Neutrophil (primary cell): Measurements from ENCODE around the gene KCTD11.
"Not testable (repeated sequence)": the region's sequence is repeated elsewhere in the genome, so short reads cannot be mapped to it uniquely, and the experiment has no call there.

Experiments
- H3K27ac ChIP-seq: fragments of 200-600 bp; sonication (generic); 2 replicates; pipeline ENCODE4 v1.5.1; 2016; ENCODE audit warnings: mild to moderate bottlenecking, moderate library complexity
- H3K27me3 ChIP-seq: fragments of 200-600 bp; sonication (generic); 2 replicates; pipeline ENCODE4 v1.6.0; 2016; ENCODE audit warnings: mild to moderate bottlenecking
- H3K36me3 ChIP-seq: fragments of 200-600 bp; sonication (generic); 2 replicates; pipeline ENCODE4 v1.5.1; 2017
- H3K4me1 ChIP-seq, 2 experiments: fragments of 200-600 bp in 1 of 2; sonication (generic) in 1 of 2; 1 replicate in 1 of 2; 2 replicates in 1 of 2; pipeline versions ENCODE4 v1.5.1 to v1.6.1; 2013 to 2016; ENCODE audit warnings: low read depth in 1 of 2, low read length in 1 of 2, mild to moderate bottlenecking in 1 of 2, moderate library complexity in 1 of 2; ENCODE audit not compliant: control insufficient read depth in 1 of 2, insufficient read depth in 1 of 2
- H3K4me3 ChIP-seq, 2 experiments: fragments of 200-600 bp in 1 of 2; sonication (generic) in 1 of 2; 1 replicate in 1 of 2; 2 replicates in 1 of 2; pipeline ENCODE4 v1.5.1; 2013 to 2016; ENCODE audit warnings: low read depth in 1 of 2, low read length in 1 of 2, mild to moderate bottlenecking in 1 of 2, moderate library complexity in 1 of 2
- H3K9me3 ChIP-seq: fragments of 200-600 bp; sonication (generic); 2 replicates; pipeline ENCODE4 v1.5.1; 2016
- CTCF ChIP-seq: fragments of 200-600 bp; sonication (generic); IDR thresholded peaks from 2 replicates; pipeline ENCODE4 v1.5.1; 2016; ENCODE audit warnings: antibody characterized with exemption

Gene KCTD11

GRCh38 chr17:7328840-7329373 lies 23.1 kb upstream of the KCTD11 start, which contains the start of gene NEURL4:
NEURL4 (minus strand) TSS chr17:7329335; CDS start chr17:7329312, 23 bp downstream.
- H3K4me3 ChIP-seq: peak within 1 kb of the TSS; percentile 78 to 100
- H3K36me3 ChIP-seq: peaks cover 10% of the 10 kb centered on the region
- H3K27me3 ChIP-seq: no peaks in the 10 kb centered on the region
- H3K27ac ChIP-seq: peak within 1 kb of the TSS; percentile 96
- H3K9me3 ChIP-seq: no peaks in the 10 kb centered on the region
- peaks cover 20 to 30% of the 10 kb centered on the region in 2 experiments for H3K4me1 ChIP-seq
- TF ChIP-seq CTCF: no peak

- Histone ChIP-seq H3K27ac (peak overlapping the region; percentile 96), H3K9me3 (no peaks in the 10 kb centered on the region), H3K27me3 (no peaks in the 10 kb centered on the region), H3K4me3 (peak overlapping the region; percentile 78 to 100), H3K4me1 (peaks cover 16 to 30% of the 10 kb centered on the region in 2 experiments), H3K36me3 (peaks cover 8% of the 10 kb centered on the region)
- TF ChIP-seq CTCF: no peak
Observed at GRCh38 chr17:7329374-7329996, 22.5 kb upstream of the KCTD11 start.

- TF ChIP-seq CTCF: no peak
- Histone ChIP-seq H3K4me3 (peak overlapping the region; percentile 78 to 100), H3K27ac (peak overlapping the region; percentile 96), H3K9me3 (no peaks in the 10 kb centered on the region), H3K4me1 (peaks cover 17 to 31% of the 10 kb centered on the region in 2 experiments), H3K27me3 (no peaks in the 10 kb centered on the region), H3K36me3 (peaks cover 2% of the 10 kb centered on the region)
Observed at GRCh38 chr17:7329997-7330637, 21.8 kb upstream of the KCTD11 start.

- Histone ChIP-seq H3K4me1 (peaks cover 22 to 36% of the 10 kb centered on the region in 2 experiments), H3K27me3 (no peaks in the 10 kb centered on the region), H3K36me3 (no peaks in the 10 kb centered on the region), H3K27ac (peak overlapping the region; percentile 96), H3K9me3 (no peaks in the 10 kb centered on the region), H3K4me3 (peak overlapping the region; percentile 78 to 100)
- no peak for TF ChIP-seq CTCF
Observed at GRCh38 chr17:7330638-7331015, 21.3 kb upstream of the KCTD11 start.

GRCh38 chr17:7332111-7332510 lies 19.9 kb upstream of the KCTD11 start:
- no peaks in the 10 kb centered on the region for H3K36me3 ChIP-seq
- H3K27ac ChIP-seq: no peak overlapping the region
- no peak for TF ChIP-seq CTCF
- peaks cover 36 to 50% of the 10 kb centered on the region in 2 experiments for H3K4me1 ChIP-seq
- H3K27me3 ChIP-seq: no peaks in the 10 kb centered on the region
- no peak overlapping the region for H3K4me3 ChIP-seq
- H3K9me3 ChIP-seq: no peaks in the 10 kb centered on the region

- H3K27me3 ChIP-seq, H3K27ac ChIP-seq: not testable (repeated sequence)
- H3K4me1 ChIP-seq: peaks cover 41 to 55% of the 10 kb centered on the region in 2 experiments
Observed at GRCh38 chr17:7332600-7333069, 19.3 kb upstream of the KCTD11 start.

More at GRCh38 chr17:7332600-7333069, 19.3 kb upstream of the KCTD11 start:
- H3K9me3 ChIP-seq, H3K4me3 ChIP-seq, H3K36me3 ChIP-seq: not testable (repeated sequence)
